GM06990 (cell line): ENCODE measurements around the gene SCYL3.

Experiments
- DNase-seq: peaks from one replicate; pipeline ENCODE4 v3.0.0-alpha.2; 2011; ENCODE audit not compliant: insufficient read length; ENCODE audit errors: extremely low read depth
- H3K27me3 ChIP-seq: replicated peaks from 2 replicates; pipeline ENCODE4 v1.6.0; 2011; ENCODE audit warnings: low read length; ENCODE audit not compliant: control insufficient read depth, insufficient read depth
- H3K36me3 ChIP-seq: 2 replicates; pipeline ENCODE4 v1.5.1; 2011; ENCODE audit warnings: low read length; ENCODE audit not compliant: control insufficient read depth, insufficient read depth
- H3K4me3 ChIP-seq: replicated peaks from 2 replicates; pipeline ENCODE4 v1.5.1; 2011; ENCODE audit warnings: low read depth, mild to moderate bottlenecking, control low read depth, low read length
- CTCF ChIP-seq: IDR thresholded peaks from 2 replicates; pipeline ENCODE4 v1.5.1; 2011; ENCODE audit warnings: low read length, control low read depth, mild to moderate bottlenecking, inconsistent platforms; ENCODE audit not compliant: insufficient read depth, poor library complexity, severe bottlenecking

The SCYL3 gene

GRCh38 chr1:169884634-169885033 is 9.1 kb downstream of the SCYL3 start:
- TF ChIP-seq CTCF, result no peak
- Histone ChIP-seq H3K27me3 (no peaks in the 10 kb centered on the region), H3K36me3 (peaks cover 3% of the 10 kb centered on the region), H3K4me3 (no peak overlapping the region)
- DNase-seq, result no peak

- TF ChIP-seq CTCF, result no peak
- peaks cover 3% of the 10 kb centered on the region for H3K36me3 ChIP-seq
- no peaks in the 10 kb centered on the region for H3K27me3 ChIP-seq
- no peak overlapping the region for H3K4me3 ChIP-seq
- no peak for DNase-seq
Observed at GRCh38 chr1:169882039-169882511, 11.6 kb downstream of the SCYL3 start.

DNA sequence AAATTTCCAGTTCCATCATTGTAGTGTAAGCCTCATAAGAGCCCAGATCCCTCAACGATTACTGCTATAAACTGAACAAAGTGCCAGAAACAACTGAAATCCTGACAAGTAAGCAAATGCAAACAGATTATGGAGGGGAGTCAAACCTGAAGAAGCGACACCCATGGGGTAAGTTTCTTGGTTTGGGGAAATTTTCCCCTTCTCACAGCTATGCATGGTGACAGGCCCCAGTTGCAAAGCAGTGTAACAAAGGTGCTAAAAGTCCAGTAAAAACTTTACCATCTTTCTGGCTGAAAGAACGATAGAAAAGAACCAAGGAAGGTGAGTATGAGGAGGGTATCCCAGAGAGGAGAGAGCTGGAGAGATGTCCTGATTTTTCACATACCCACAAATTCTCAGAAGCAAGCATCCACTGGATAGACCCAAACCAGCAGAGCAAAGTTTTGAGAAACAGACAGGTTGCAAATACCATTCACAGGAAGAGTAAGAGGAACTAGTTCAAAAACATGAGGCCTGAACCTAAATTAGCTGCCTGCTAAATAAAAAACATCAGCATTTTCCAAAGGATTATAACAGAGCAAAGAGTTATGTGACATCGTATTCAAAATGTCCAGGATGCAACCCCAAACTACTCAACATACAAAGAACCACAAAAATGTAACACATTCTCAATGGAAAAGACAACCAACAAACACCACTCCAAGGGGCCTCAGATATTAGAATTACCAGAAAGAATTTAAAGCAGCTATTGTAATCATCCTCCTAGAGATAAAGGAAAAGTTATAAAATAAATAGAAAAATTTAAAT is 14.5 kb downstream of the SCYL3 start:
- Histone ChIP-seq H3K27me3 (no peaks in the 10 kb centered on the region), H3K36me3 (peaks cover 7% of the 10 kb centered on the region), H3K4me3 (no peak overlapping the region)
- TF ChIP-seq CTCF, result no peak
- no peak for DNase-seq

DNA sequence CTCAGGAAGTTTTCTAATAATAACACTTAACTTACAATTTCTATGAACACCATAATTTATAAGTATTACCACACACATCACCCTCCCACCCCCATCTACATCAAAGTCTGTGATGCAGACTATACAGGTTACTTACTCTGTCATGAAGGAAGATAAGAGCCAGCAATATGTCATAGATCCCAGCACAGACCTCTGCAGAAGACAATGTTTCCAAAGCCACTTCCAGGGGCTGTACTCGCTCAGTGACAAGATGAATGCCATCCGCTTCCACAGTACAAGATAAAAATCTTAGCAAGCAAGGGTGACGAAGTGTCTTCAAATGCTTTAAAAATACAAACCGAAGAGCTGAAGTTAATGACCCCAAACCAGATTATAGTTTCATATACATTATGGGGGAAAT is 15.2 kb downstream of the SCYL3 start:
- H3K27me3 ChIP-seq, result no peaks in the 10 kb centered on the region
- no peak for DNase-seq
- peaks cover 7% of the 10 kb centered on the region for H3K36me3 ChIP-seq
- TF ChIP-seq CTCF, result no peak
- H3K4me3 ChIP-seq, result no peak overlapping the region

DNA sequence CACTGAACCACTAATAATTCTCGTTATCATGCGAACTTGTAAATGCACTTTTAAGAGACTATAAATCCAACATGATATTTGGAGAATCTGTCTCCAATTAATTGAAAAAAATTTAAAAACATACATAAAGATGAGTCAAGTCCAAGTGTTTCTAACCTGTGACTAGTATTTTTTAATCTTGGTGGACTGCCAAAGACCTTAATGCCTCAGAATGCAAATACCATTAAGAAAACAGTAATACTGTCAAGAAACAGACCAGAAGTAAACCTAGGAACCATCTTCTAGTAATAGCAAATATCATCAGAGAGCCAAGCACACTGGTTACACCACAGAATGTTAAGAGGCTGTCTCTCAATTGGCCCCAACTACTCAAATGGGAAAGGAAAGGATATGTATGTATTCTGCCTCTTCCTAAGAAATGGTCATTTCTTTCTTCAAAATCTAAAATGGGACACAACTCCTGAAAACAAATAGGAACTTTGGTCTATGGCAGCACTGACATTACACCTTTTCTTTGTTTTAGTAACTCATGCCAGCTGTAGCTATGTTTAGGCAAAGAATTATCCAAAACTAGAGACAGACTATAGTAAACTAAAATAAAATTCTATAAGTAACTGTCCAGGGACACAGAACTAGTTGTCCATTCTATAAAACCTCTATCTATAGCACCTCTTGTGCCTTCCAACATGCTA is 15.8 kb downstream of the SCYL3 start:
- no peak for DNase-seq
- Histone ChIP-seq H3K36me3 (peaks cover 7% of the 10 kb centered on the region), H3K4me3 (no peak overlapping the region), H3K27me3 (no peaks in the 10 kb centered on the region)
- no peak for TF ChIP-seq CTCF
